Erythroblast (primary cell): ENCODE data around the gene FAM163B.

Experiments used
- DNase-seq, 2 experiments: peaks; one replicate each; lab custom pipeline; 2025; lab: John Stamatoyannopoulos, UW
- GATA1 ChIP-seq: IDR thresholded peaks from 2 replicates; pipeline ENCODE4 v1.6.1; 2011; ENCODE audit warnings: low read depth, mild to moderate bottlenecking, control low read depth, low read length, moderate library complexity
- POLR2A ChIP-seq: IDR thresholded peaks from 2 replicates; pipeline ENCODE4 v1.6.1; 2011; ENCODE audit warnings: mild to moderate bottlenecking, low read length

FAM163B gene

GRCh38 chr9:133580419-133580738 lies 28.8 kb downstream of the FAM163B start:
- no peak for DNase-seq
- TF ChIP-seq GATA1: no peak
- TF ChIP-seq POLR2A: no peak

- TF ChIP-seq GATA1 (no peak), POLR2A (no peak)
- no peak for DNase-seq
Measured at GRCh38 chr9:133579601-133580418, 29.4 kb downstream of the FAM163B start.

- no peak for TF ChIP-seq POLR2A
- no peak for TF ChIP-seq GATA1
- no peak for DNase-seq
Measured at GRCh38 chr9:133578524-133579441, 30.4 kb downstream of the FAM163B start.

- no peak for DNase-seq
- TF ChIP-seq GATA1 (no peak), POLR2A (no peak)
Measured at GRCh38 chr9:133577737-133578112, 31.5 kb downstream of the FAM163B start.

- DNase-seq: no peak
- TF ChIP-seq GATA1: no peak
- TF ChIP-seq POLR2A: no peak
Measured at GRCh38 chr9:133576875-133577736, 32.1 kb downstream of the FAM163B start.

GRCh38 chr9:133576031-133576874 lies 32.9 kb downstream of the FAM163B start:
- TF ChIP-seq GATA1 (no peak), POLR2A (no peak)
- no peak for DNase-seq

GRCh38 chr9:133575186-133576030 lies 33.8 kb downstream of the FAM163B start:
- DNase-seq: no peak
- TF ChIP-seq GATA1 (no peak), POLR2A (no peak)

- TF ChIP-seq GATA1: no peak
- no peak for DNase-seq
Measured at GRCh38 chr9:133574771-133575170, 34.4 kb downstream of the FAM163B start.

GRCh38 chr9:133573791-133574515 lies 35.2 kb downstream of the FAM163B start:
- TF ChIP-seq POLR2A: no peak
- no peak for DNase-seq

GRCh38 chr9:133572821-133573361 lies 36.3 kb downstream of the FAM163B start:
- no peak for DNase-seq
- TF ChIP-seq POLR2A (no peak), GATA1 (no peak)

- TF ChIP-seq POLR2A: no peak
- TF ChIP-seq GATA1: no peak
- DNase-seq: no peak
Measured at GRCh38 chr9:133571896-133572595, 37.1 kb downstream of the FAM163B start.

- TF ChIP-seq GATA1 (no peak), POLR2A (no peak)
- DNase-seq: no peak
Measured at GRCh38 chr9:133571391-133571890, 37.7 kb downstream of the FAM163B start.
